HG03039 (cell line): ENCODE measurements around the gene DNAAF5.

Experiments used
- ATAC-seq: cut with Tn5 transposase; IDR thresholded peaks from one replicate; pipeline ENCODE4 v1.9.1; 2021; ENCODE audit warnings: mild to moderate bottlenecking, moderate library complexity; ENCODE audit not compliant: unreplicated experiment

Gene DNAAF5

GRCh38 chr7:726084-726853, at the start of gene DNAAF5:
TSS of gene DNAAF5 (plus strand) at chr7:726699. CDS start at chr7:726721, 22 bp downstream.
- peak; percentile 64 for ATAC-seq

GRCh38 chr7:676972-677385, 49.5 kb upstream of the DNAAF5 start:
- ATAC-seq: no peak

GRCh38 chr7:680411-681127, 45.9 kb upstream of the DNAAF5 start:
- ATAC-seq: no peak

- ATAC-seq: no peak
Observed at GRCh38 chr7:681551-682307, 44.8 kb upstream of the DNAAF5 start.

GRCh38 chr7:682810-683209, 43.7 kb upstream of the DNAAF5 start:
- ATAC-seq: no peak

GRCh38 chr7:683526-684205, 42.8 kb upstream of the DNAAF5 start:
- no peak for ATAC-seq

GRCh38 chr7:684416-684815, 42.1 kb upstream of the DNAAF5 start:
- ATAC-seq: no peak

- no peak for ATAC-seq
Observed at GRCh38 chr7:685540-685939, 41.0 kb upstream of the DNAAF5 start.

GRCh38 chr7:690478-691360, 35.8 kb upstream of the DNAAF5 start:
- no peak for ATAC-seq

- no peak for ATAC-seq
Observed at GRCh38 chr7:691361-692045, 35.0 kb upstream of the DNAAF5 start.

GRCh38 chr7:693280-693679, 33.2 kb upstream of the DNAAF5 start:
- no peak for ATAC-seq

GRCh38 chr7:696426-696811, 30.1 kb upstream of the DNAAF5 start:
- ATAC-seq: no peak

GRCh38 chr7:696812-697551, 29.5 kb upstream of the DNAAF5 start:
- no peak for ATAC-seq

GRCh38 chr7:698515-699475, 27.7 kb upstream of the DNAAF5 start:
- ATAC-seq: no peak

GRCh38 chr7:699476-700170, 26.9 kb upstream of the DNAAF5 start:
- no peak for ATAC-seq

GRCh38 chr7:701086-701671, 25.3 kb upstream of the DNAAF5 start:
- ATAC-seq: no peak

GRCh38 chr7:703049-703448, 23.4 kb upstream of the DNAAF5 start:
- ATAC-seq: no peak
